Natural killer cell (primary cell): ENCODE measurements around the gene OSBP2. TPM values are rescaled to one million over a fixed set of nuclear protein-coding genes. Genes with fewer than 3 reads are reported as not detected.
A peak's percentile ranks its signal among the peaks of the same experiment; 100 is the strongest.

Experiments
- ATAC-seq, 3 donors: fragments of 150-1000 bp in 2 of 3; fragments of 200-7000 bp in 1 of 3; cut with Tn5 transposase; 1 replicate in 1 of 3; 2 replicates in 2 of 3; pipeline ENCODE4 v1.10.0; 2021; ENCODE audit warnings: mild to moderate bottlenecking in 2 of 3, moderate library complexity in 2 of 3
- DNase-seq, 2 donors: peaks; one replicate each; pipeline versions ENCODE4 v3.0.0 to v3.0.0-alpha.2; 2013 to 2021; ENCODE audit warnings: mixed read lengths in 1 of 2
- H3K27ac ChIP-seq: one replicate; pipeline ENCODE4 v1.5.1; 2013; ENCODE audit warnings: mild to moderate bottlenecking, low read length
- H3K27me3 ChIP-seq: one replicate; pipeline ENCODE4 v1.6.1; 2013; ENCODE audit warnings: low read length; ENCODE audit not compliant: control insufficient read depth, insufficient read depth
- H3K36me3 ChIP-seq: one replicate; pipeline ENCODE4 v1.6.1; 2013; ENCODE audit warnings: low read length; ENCODE audit not compliant: control insufficient read depth, insufficient read depth
- H3K4me1 ChIP-seq: one replicate; pipeline ENCODE4 v1.6.1; 2013; ENCODE audit warnings: low read length; ENCODE audit not compliant: control insufficient read depth, insufficient read depth
- H3K4me3 ChIP-seq: one replicate; pipeline ENCODE4 v1.5.1; 2013; ENCODE audit warnings: low read length
- H3K9me3 ChIP-seq: one replicate; pipeline ENCODE4 v1.6.1; 2013; ENCODE audit warnings: low read length; ENCODE audit not compliant: control insufficient read depth, insufficient read depth
- H3K27ac Mint-ChIP-seq, 2 donors: one replicate each; pipeline ENCODE4 v1.8.0; 2022; ENCODE audit warnings: mild to moderate bottlenecking in 2 of 2, mixed read lengths in 2 of 2, moderate library complexity in 1 of 2
- H3K27me3 Mint-ChIP-seq, 2 donors: one replicate each; pipeline ENCODE4 v1.8.0; 2022; ENCODE audit warnings: low read depth in 2 of 2, mixed read lengths in 2 of 2
- H3K36me3 Mint-ChIP-seq: one replicate; pipeline ENCODE4 v1.8.0; 2022; ENCODE audit warnings: mixed read lengths
- H3K4me1 Mint-ChIP-seq, 2 donors: one replicate each; pipeline ENCODE4 v1.8.0; 2022; ENCODE audit warnings: mixed read lengths in 2 of 2
- H3K4me3 Mint-ChIP-seq: one replicate; pipeline ENCODE4 v1.8.0; 2022; ENCODE audit warnings: mild to moderate bottlenecking, moderate library complexity, mixed read lengths
- H3K9me3 Mint-ChIP-seq, 2 donors: one replicate each; pipeline ENCODE4 v1.8.0; 2022; ENCODE audit warnings: mixed read lengths in 2 of 2
- CTCF ChIP-seq: fragments of 200-600 bp; IDR thresholded peaks from one replicate; pipeline ENCODE4 v1.8.0; 2022; ENCODE audit warnings: antibody characterized with exemption
- WGBS: methylation state at CpG from one replicate; pipeline ENCODE4 v1.1.7; 2013; ENCODE audit warnings: missing lambda C conversion rate; ENCODE audit not compliant: insufficient coverage; 5-methylcytosine and 5-hydroxymethylcytosine counted together
- intact Hi-C: fragments of 100-400 bp; cut with micrococcal nuclease; formaldehyde crosslinking; loops from one replicate; pipeline ENCODE4 v1.14.2; 2022
- total RNA-seq, 4 donors: library from RNA; stranded (reverse); fragments of 120-200 nt in 1 of 4; gene quantifications; one replicate each; pipeline versions ENCODE4 v1.2.3 to v1.2.4, GENCODE V29; 2013 to 2022

OSBP2 gene
- total RNA-seq = 1 to 10 TPM in 1 of 3 donors, under 1 TPM in 2; 0.65 to 1.2 (median 0.79) TPM
- total RNA-seq (2013) = 1.5 TPM

GRCh38 chr22:30694640-30695350 lies at the start of gene OSBP2:
Gene OSBP2 (plus strand): TSS chr22:30694874. CDS start chr22:30694910, 36 bp downstream.
- H3K27ac ChIP-seq = no peak within 1 kb of the TSS
- DNase-seq = peak; percentile 20 to 52
- no peak within 1 kb of the TSS for H3K27ac Mint-ChIP-seq

GRCh38 chr22:30646518-30647160 lies 48.0 kb upstream of the OSBP2 start:
- TF ChIP-seq CTCF = no peak
- Mint-ChIP-seq H3K9me3 (no peaks in the 10 kb centered on the region), H3K36me3 (no peaks in the 10 kb centered on the region), H3K4me1 (no peaks in the 10 kb centered on the region), H3K27ac (no peak overlapping the region), H3K27me3 (no peaks in the 10 kb centered on the region), H3K4me3 (no peak overlapping the region)
- H3K4me1 ChIP-seq = peaks cover 11% of the 10 kb centered on the region
- DNase-seq = no peak
- H3K36me3 ChIP-seq = no peaks in the 10 kb centered on the region
- WGBS = 89% methylated on average over 25 of the region's 25 CpGs
- no peak overlapping the region for H3K4me3 ChIP-seq
- no peak overlapping the region for H3K27ac ChIP-seq
- H3K27me3 ChIP-seq = no peaks in the 10 kb centered on the region
- ATAC-seq = no peak
- intact Hi-C loops = no loop called here
- no peaks in the 10 kb centered on the region for H3K9me3 ChIP-seq

More at GRCh38 chr22:30694640-30695350, at the start of gene OSBP2:
- 4% methylated on average over 88 of the region's 88 CpGs for WGBS
- no peaks in the 10 kb centered on the region for H3K27me3 ChIP-seq
- intact Hi-C loops = no loop called here
- H3K4me1 ChIP-seq = peaks cover 13% of the 10 kb centered on the region
- TF ChIP-seq CTCF = no peak
- peaks cover 15 to 34% of the 10 kb centered on the region in 2 donors for H3K27me3 Mint-ChIP-seq
- H3K9me3 ChIP-seq = no peaks in the 10 kb centered on the region
- no peaks in the 10 kb centered on the region for H3K36me3 ChIP-seq
- peak; percentile 38 to 66 (median 57) for ATAC-seq
- no peaks in the 10 kb centered on the region for H3K9me3 Mint-ChIP-seq
- H3K4me1 Mint-ChIP-seq = no peaks in the 10 kb centered on the region
- H3K36me3 Mint-ChIP-seq = no peaks in the 10 kb centered on the region
- H3K4me3 ChIP-seq = peak within 1 kb of the TSS; percentile 51
- H3K4me3 Mint-ChIP-seq = peak within 1 kb of the TSS; percentile 86

GRCh38 chr22:30647536-30647935 lies 47.1 kb upstream of the OSBP2 start:
- no peaks in the 10 kb centered on the region for H3K4me1 Mint-ChIP-seq
- intact Hi-C loops = no loop called here
- H3K9me3 ChIP-seq = no peaks in the 10 kb centered on the region

More at GRCh38 chr22:30647536-30647935, 47.1 kb upstream of the OSBP2 start:
- DNase-seq (no peak), ATAC-seq (no peak)
- Histone ChIP-seq H3K27ac (no peak overlapping the region), H3K27me3 (no peaks in the 10 kb centered on the region), H3K36me3 (no peaks in the 10 kb centered on the region), H3K4me1 (peaks cover 11% of the 10 kb centered on the region), H3K4me3 (no peak overlapping the region)
- H3K9me3 Mint-ChIP-seq = no peaks in the 10 kb centered on the region
- no peak for TF ChIP-seq CTCF
- no peaks in the 10 kb centered on the region for H3K36me3 Mint-ChIP-seq
- H3K4me3 Mint-ChIP-seq = no peak overlapping the region
- WGBS = 96% methylated on average over 3 of the region's 3 CpGs
- peak overlapping the region in 1 of 2 donors; percentile 54 for H3K27ac Mint-ChIP-seq
- no peaks in the 10 kb centered on the region for H3K27me3 Mint-ChIP-seq
